ENCODE measurements around the gene NHSL2. TPM values are rescaled to one million over a fixed set of nuclear protein-coding genes. Genes with fewer than 3 reads are reported as not detected.
A peak's percentile ranks its signal among the peaks of the same experiment; 100 is the strongest.

The NHSL2 gene
- total RNA-seq, 4 donors from 2014 or later, result 16.2 to 26.5 (median 23.0) TPM

- Histone ChIP-seq H3K9me3 (no peaks in the 10 kb centered on the region), H3K27ac (no peak overlapping the region), H3K4me3 (no peak overlapping the region), H3K4me1 (no peaks in the 10 kb centered on the region), H3K36me3 (no peaks in the 10 kb centered on the region), H3K27me3 (no peaks in the 10 kb centered on the region)
- TF ChIP-seq, protein P1, sequence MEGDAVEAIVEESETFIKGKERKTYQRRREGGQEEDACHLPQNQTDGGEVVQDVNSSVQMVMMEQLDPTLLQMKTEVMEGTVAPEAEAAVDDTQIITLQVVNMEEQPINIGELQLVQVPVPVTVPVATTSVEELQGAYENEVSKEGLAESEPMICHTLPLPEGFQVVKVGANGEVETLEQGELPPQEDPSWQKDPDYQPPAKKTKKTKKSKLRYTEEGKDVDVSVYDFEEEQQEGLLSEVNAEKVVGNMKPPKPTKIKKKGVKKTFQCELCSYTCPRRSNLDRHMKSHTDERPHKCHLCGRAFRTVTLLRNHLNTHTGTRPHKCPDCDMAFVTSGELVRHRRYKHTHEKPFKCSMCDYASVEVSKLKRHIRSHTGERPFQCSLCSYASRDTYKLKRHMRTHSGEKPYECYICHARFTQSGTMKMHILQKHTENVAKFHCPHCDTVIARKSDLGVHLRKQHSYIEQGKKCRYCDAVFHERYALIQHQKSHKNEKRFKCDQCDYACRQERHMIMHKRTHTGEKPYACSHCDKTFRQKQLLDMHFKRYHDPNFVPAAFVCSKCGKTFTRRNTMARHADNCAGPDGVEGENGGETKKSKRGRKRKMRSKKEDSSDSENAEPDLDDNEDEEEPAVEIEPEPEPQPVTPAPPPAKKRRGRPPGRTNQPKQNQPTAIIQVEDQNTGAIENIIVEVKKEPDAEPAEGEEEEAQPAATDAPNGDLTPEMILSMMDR (IDR thresholded peaks at IDR 0.05), result no peak
- TF ChIP-seq EP300 (IDR thresholded peaks at IDR 0.05) (no peak), POLR2A (IDR thresholded peaks at IDR 0.05) (no peak)
- WGBS, 2 donors, result 66 to 67% methylated on average over 11 to 13 of the region's 13 CpGs
- no peak for DNase-seq (ENCODE audit: low spot score in 2 of 2)
Measured at GRCh38 chrX:72110051-72110875, 199.6 kb downstream of the NHSL2 start.

DNA sequence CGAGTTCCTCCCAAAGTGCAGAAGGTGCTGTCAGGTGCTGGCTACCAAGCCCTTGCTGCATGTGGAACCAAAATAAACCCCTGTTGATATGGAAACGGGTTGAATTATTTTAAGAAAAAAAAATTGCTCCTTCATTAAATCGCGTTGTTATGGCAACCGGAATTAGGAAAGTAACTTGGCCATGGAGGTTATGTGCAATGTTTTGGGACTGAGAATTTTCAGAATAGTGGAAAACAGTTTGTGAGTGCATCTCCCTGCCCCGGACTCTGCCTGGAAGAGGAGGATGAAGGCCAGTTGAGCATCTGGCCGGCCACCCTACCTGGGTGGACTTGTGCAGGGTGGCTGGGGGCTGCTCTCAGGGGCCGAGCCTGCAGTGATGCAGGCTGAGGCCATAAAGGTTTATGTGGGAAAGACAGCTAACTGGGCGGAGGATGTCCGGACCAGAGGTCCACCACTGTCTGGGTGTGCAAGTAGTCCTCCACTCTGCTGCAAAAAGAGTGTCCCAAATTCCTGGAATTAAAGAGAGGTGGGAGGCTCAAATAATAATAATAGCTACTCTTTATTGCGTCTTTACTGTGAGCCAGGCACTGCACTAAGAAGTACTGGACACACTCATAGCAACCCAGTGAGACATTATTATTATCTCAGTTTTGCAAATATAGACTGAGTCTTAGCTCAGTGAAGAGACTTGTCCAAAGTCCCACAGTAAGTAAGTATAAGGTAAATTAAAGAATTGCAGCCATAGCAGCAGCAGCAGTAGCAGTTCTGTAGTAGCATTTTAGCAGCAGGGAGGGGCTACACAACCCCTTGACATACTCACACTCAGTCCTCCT lies 200.4 kb downstream of the NHSL2 start:
- H3K27ac ChIP-seq, result no peak overlapping the region
- H3K36me3 ChIP-seq, result no peaks in the 10 kb centered on the region
- H3K9me3 ChIP-seq, result no peaks in the 10 kb centered on the region
- no peaks in the 10 kb centered on the region for H3K4me1 ChIP-seq
- DNase-seq (ENCODE audit: low spot score in 2 of 2), result no peak
- no peak overlapping the region for H3K4me3 ChIP-seq
- 78 to 85% methylated on average over 9 to 11 of the region's 11 CpGs for WGBS, 2 donors
- no peaks in the 10 kb centered on the region for H3K27me3 ChIP-seq
- TF ChIP-seq, protein P1 (IDR thresholded peaks at IDR 0.05), result no peak
- TF ChIP-seq EP300 (IDR thresholded peaks at IDR 0.05), result no peak
- no peak for TF ChIP-seq POLR2A (IDR thresholded peaks at IDR 0.05)

DNA sequence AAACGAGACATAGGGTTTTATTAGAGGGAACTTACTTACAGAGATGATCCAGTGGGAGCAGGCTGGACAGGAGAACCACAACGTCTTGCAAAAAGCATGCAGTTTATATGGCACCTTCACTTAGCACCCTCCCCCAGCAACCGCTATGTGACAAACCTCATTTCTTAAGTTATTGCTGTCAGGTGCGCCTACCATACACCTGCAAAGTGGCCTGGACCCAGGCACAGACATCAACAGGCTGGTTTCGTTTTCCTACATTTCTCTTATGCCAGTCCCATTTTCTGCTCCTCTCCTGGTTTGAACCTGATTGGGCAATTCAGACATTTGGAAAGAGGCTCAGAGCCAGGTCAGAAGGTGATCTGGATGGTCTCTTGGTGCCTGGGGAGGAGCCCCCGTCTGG lies 202.8 kb downstream of the NHSL2 start:
- Histone ChIP-seq H3K4me3 (no peak overlapping the region), H3K27ac (peak overlapping the region in 1 of 4 donors; percentile 2), H3K36me3 (no peaks in the 10 kb centered on the region), H3K27me3 (no peaks in the 10 kb centered on the region), H3K9me3 (no peaks in the 10 kb centered on the region), H3K4me1 (no peaks in the 10 kb centered on the region)
- TF ChIP-seq POLR2A (IDR thresholded peaks at IDR 0.05) (no peak), EP300 (IDR thresholded peaks at IDR 0.05) (no peak)
- TF ChIP-seq, protein P1 (IDR thresholded peaks at IDR 0.05), result no peak
- 66 to 74% methylated on average over 5 to 6 of the region's 6 CpGs for WGBS, 2 donors
- DNase-seq (ENCODE audit: low spot score in 2 of 2), result no peak

GRCh38 chrX:72114306-72114705 lies 203.7 kb downstream of the NHSL2 start:
- H3K9me3 ChIP-seq, result no peaks in the 10 kb centered on the region
- H3K36me3 ChIP-seq, result no peaks in the 10 kb centered on the region
- peak overlapping the region in 2 of 4 donors; percentile 11 to 44 for H3K27ac ChIP-seq
- no peaks in the 10 kb centered on the region for H3K27me3 ChIP-seq
- no peaks in the 10 kb centered on the region for H3K4me1 ChIP-seq
- no peak overlapping the region for H3K4me3 ChIP-seq
- no peak for DNase-seq (ENCODE audit: low spot score in 2 of 2)
- TF ChIP-seq, protein P1 (IDR thresholded peaks at IDR 0.05), result no peak
- no peak for TF ChIP-seq EP300 (IDR thresholded peaks at IDR 0.05)
- TF ChIP-seq POLR2A (IDR thresholded peaks at IDR 0.05), result no peak
- WGBS, 2 donors, result 42 to 68% methylated on average over 6 of the region's 6 CpGs

GRCh38 chrX:72114807-72115206 lies 204.2 kb downstream of the NHSL2 start:
- TF ChIP-seq, protein P1 (IDR thresholded peaks at IDR 0.05), result no peak
- TF ChIP-seq POLR2A (IDR thresholded peaks at IDR 0.05) (no peak), EP300 (IDR thresholded peaks at IDR 0.05) (no peak)

More at GRCh38 chrX:72114807-72115206, 204.2 kb downstream of the NHSL2 start:
- no peaks in the 10 kb centered on the region for H3K4me1 ChIP-seq
- H3K36me3 ChIP-seq, result no peaks in the 10 kb centered on the region
- no peak for DNase-seq (ENCODE audit: low spot score in 2 of 2)
- 29 to 64% methylated on average over 4 of the region's 4 CpGs for WGBS, 2 donors
- no peak overlapping the region for H3K4me3 ChIP-seq
- H3K9me3 ChIP-seq, result no peaks in the 10 kb centered on the region
- H3K27me3 ChIP-seq, result no peaks in the 10 kb centered on the region
- peak overlapping the region in 2 of 4 donors; percentile 11 to 44 for H3K27ac ChIP-seq
